ENCODE data around the gene SCUBE1.

DNA sequence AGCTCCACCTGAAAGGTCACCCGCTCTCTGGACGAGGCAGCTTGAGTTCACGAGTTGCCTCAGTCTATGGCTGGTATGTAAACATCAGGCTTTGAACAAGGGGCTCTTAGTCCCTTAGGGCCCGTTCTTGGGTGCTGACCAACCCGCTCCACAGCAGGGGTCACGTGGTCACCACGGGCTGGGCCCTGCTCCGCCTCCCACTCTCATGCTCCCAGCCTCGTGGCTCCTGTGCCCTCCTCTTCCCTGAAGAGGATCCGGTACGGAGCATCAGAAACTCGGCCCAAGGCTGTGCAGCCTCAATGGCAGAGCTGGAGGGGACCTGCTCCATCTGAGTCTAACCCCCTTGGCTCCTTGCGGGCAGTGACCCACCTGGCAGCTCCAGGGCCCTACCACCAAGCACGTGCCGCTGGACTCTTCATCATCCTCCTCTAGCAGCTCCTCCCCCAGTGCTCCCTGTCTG, 102.0 kb downstream of the SCUBE1 start:
- TF ChIP-seq CTCF (IDR thresholded peaks at IDR 0.05) (no peak), POLR2AphosphoS5 (IDR thresholded peaks at IDR 0.05) (no peak), POLR2A (IDR thresholded peaks at IDR 0.05) (no peak)
